Muscle of leg (tissue), 11 donors: ENCODE data around the gene CST7. TPM values are rescaled to one million over a fixed set of nuclear protein-coding genes. Genes with fewer than 3 reads are reported as not detected.

Experiments used
- DNase-seq: peaks from one replicate; pipeline ENCODE4 v3.0.0; 2013
- H3K27ac ChIP-seq: one replicate; pipeline ENCODE4 v1.5.1; 2013; ENCODE audit warnings: mild to moderate bottlenecking, low read length, control low read depth
- H3K27me3 ChIP-seq: one replicate; pipeline ENCODE4 v1.6.1; 2013; ENCODE audit warnings: low read length; ENCODE audit not compliant: control insufficient read depth, insufficient read depth
- H3K36me3 ChIP-seq: one replicate; pipeline ENCODE4 v1.6.1; 2013; ENCODE audit warnings: low read length; ENCODE audit not compliant: control insufficient read depth, insufficient read depth
- H3K4me1 ChIP-seq: one replicate; pipeline ENCODE4 v1.6.1; 2013; ENCODE audit warnings: low read length; ENCODE audit not compliant: control insufficient read depth, insufficient read depth
- H3K4me3 ChIP-seq: one replicate; pipeline ENCODE4 v1.5.1; 2013; ENCODE audit warnings: low read length, control low read depth
- H3K9me3 ChIP-seq: replicated peaks from 2 replicates; pipeline ENCODE4 v1.6.1; 2013; ENCODE audit warnings: low read depth, low read length; ENCODE audit not compliant: control insufficient read depth
- WGBS: methylation state at CpG from one replicate; pipeline ENCODE4 v1.1.5; 2013; ENCODE audit warnings: missing lambda C conversion rate; ENCODE audit not compliant: insufficient coverage; 5-methylcytosine and 5-hydroxymethylcytosine counted together
- polyA plus RNA-seq, 8 donors: library from polyadenylated mRNA; unstranded; fragments of 120-200 nt; gene quantifications; one replicate each; pipeline versions ENCODE4 v1.2.1 to v1.2.3, GENCODE V29; 2013; ENCODE audit warnings: inconsistent platforms in 1 of 8, low replicate concordance in 1 of 8; ENCODE audit not compliant: insufficient read length in 8 of 8, insufficient read depth in 1 of 8
- total RNA-seq: library from RNA; stranded (reverse); fragments of 120-200 nt; gene quantifications from one replicate; pipeline ENCODE4 v1.2.4, GENCODE V29; 2013

CST7 gene
- total and polyA plus RNA-seq, 9 donors: 0.11 to 1.1 (median 0.56) TPM

DNA sequence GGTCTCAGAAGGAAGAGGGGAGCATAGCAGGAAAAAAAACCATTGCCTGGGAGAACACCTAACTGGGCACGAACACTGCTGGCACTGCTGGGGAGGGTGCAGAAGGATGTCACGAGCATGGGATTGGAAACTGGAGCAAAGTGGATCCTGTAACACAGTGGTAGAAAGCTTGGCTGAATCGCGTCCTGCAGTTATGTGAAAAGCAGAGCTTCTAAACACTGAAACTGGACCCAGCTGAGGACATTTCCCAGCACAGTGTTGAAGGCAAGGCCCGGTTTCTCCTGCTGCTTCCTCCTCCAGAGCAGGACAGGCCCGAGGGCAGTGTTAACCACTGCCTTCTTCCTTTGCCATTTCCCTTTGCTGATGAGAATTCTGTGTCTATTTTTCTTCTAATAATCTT, 36.7 kb downstream of the CST7 start:
- 41% methylated on average over 4 of the region's 6 CpGs for WGBS
- peaks cover 22% of the 10 kb centered on the region for H3K36me3 ChIP-seq
- no peaks in the 10 kb centered on the region for H3K9me3 ChIP-seq
- H3K27ac ChIP-seq: no peak overlapping the region
- H3K27me3 ChIP-seq: no peaks in the 10 kb centered on the region
- peak; percentile 44 for DNase-seq
- H3K4me1 ChIP-seq: no peaks in the 10 kb centered on the region
- no peak overlapping the region for H3K4me3 ChIP-seq

DNA sequence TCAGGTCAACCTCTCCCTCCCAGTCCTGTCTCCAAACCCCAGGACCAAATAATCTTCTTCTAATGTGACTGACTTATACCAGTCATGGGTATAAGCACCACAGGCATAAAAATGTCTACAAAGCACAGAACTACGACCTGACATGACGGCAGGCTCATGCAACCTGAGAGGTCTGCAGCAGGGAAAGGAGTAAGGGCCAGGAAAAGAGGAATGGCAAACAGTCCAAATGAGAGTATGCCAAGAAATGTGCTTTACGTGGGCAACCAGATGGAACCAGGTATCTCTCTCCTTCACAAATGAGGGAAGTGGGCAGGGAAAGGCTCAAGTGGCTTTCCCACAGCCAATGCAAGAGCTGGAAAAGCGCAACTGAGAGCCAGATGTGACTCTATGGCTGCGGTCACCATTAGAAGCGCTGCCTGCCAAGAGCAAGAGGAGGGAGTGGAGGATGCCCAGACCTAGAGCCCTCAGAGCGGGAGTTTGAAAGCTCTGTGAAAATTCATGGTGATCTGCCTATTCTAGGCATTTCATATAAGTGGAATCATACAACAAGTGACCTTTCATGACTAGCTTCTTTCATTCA, 37.5 kb downstream of the CST7 start:
- Histone ChIP-seq H3K36me3 (peaks cover 15% of the 10 kb centered on the region), H3K4me3 (no peak overlapping the region), H3K27me3 (no peaks in the 10 kb centered on the region), H3K4me1 (peaks cover 5% of the 10 kb centered on the region), H3K27ac (no peak overlapping the region), H3K9me3 (no peaks in the 10 kb centered on the region)
- no peak for DNase-seq
- WGBS: 62% methylated on average over 5 of the region's 7 CpGs

DNA sequence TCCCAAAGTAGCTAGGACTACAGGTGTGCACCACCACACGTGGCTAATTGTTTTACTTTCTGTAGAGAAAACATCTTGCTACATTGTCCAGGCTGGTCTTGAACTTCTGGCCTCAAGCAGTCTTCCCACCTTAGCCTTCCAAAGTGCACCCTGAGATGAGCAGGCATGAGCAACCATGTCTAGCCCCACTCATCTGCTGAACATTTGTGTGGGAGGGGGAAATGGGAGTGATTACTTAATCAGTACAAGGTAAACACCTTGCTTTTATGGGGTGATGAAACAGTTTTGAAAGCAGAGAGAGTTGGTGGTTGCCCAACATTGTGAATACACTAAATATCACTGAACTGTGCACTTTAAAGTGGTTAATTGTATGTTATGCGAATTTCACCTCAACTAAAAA, 38.2 kb downstream of the CST7 start:
- Histone ChIP-seq H3K4me3 (no peak overlapping the region), H3K9me3 (no peaks in the 10 kb centered on the region), H3K4me1 (peaks cover 8% of the 10 kb centered on the region), H3K27me3 (no peaks in the 10 kb centered on the region), H3K36me3 (peaks cover 10% of the 10 kb centered on the region), H3K27ac (no peak overlapping the region)
- WGBS: no CpG with 5 or more reads among the region's 2 CpGs
- no peak for DNase-seq

DNA sequence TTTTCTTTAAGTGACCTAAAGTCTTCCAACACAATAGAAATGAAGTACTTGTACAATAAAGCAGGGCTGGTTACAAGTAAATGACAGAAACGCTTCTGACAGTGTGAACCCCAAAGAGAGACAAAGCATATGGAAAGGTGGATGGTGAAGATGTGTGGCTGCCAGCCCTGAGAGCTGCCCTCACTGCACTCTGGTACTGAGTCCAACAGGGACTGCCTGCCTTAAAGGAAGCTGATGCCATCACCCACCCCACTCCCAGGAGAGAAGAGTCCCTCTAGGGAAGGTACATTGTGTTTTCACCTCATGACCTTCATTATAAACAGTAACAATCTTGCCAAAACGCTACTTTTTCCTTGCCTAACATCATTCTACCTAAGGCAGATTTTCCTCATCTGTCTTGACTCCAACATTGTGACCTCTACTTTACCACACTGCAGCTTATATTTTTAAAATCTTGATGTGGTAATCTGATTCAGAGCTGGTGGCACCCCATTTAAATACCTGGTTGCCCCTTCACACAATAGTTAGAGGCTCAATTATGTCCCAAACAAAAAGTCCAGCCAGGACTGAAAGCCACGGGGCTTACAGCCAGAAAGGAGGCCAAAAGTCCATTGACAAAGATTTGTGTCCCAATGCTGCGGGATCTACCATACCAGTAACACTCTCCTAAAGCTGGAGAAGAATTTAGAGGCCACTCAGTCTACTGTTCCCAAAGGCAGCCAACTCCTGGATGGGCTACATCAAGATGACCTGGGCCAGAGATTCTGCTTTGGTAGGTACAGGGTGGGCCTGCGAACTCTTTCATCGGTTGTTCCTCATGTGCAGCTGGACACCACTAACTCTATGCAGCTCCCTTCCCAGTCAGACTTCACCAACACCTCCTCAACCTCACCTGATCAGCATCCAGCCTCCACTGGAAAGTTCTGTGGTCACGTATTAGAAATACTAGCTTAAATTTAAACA, 39.1 kb downstream of the CST7 start:
- Histone ChIP-seq H3K4me1 (peaks cover 11% of the 10 kb centered on the region), H3K9me3 (no peaks in the 10 kb centered on the region), H3K27me3 (no peaks in the 10 kb centered on the region), H3K36me3 (peaks cover 2% of the 10 kb centered on the region), H3K4me3 (no peak overlapping the region), H3K27ac (no peak overlapping the region)
- WGBS: 100% methylated on average over 5 of the region's 7 CpGs
- DNase-seq: no peak

DNA sequence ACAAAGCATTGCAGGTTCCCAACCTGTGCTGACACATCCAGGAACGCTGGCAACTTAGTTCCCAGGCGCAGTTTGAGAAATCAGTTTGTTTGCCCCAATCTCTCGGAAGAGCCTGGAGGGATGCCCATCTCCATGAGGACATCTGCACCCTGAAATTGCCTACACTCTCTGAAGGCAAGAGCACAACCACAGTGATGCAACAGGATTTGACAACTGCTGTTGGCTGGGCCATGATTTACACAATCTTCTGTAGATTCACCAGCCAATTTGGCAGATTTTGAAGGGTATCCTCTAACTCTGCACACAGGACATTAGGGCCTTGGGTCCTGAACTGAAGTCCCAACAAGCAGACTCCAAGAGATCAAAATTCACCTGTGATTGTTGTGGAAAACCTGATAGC, 40.1 kb downstream of the CST7 start:
- Histone ChIP-seq H3K27ac (no peak overlapping the region), H3K4me3 (no peak overlapping the region), H3K27me3 (no peaks in the 10 kb centered on the region), H3K36me3 (no peaks in the 10 kb centered on the region), H3K4me1 (peaks cover 14% of the 10 kb centered on the region), H3K9me3 (no peaks in the 10 kb centered on the region)
- WGBS: 93% methylated on average over 3 of the region's 3 CpGs
- DNase-seq: no peak

DNA sequence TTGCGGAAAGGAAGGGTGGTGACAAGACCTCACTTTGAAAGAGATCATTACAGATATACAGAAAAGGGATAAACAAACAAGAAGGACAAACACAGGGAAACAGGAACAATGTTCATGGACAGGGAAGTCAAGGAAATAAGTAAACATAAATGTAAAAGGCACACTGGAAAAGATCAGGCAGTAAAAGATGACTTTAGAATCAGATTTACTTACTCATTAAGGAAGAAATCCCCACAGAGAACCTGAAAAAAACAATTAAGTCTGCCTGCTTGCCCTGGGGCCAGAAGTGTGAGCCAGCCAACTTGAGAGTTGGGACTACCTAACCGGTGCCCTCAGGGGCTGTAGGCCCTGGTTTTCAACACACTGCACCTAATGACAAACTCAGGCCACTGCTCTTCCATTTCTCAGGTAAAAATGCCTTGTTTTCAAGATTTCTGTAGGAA, 41.8 kb downstream of the CST7 start:
- 71% methylated on average over 1 of the region's 2 CpGs for WGBS
- no peaks in the 10 kb centered on the region for H3K36me3 ChIP-seq
- no peaks in the 10 kb centered on the region for H3K9me3 ChIP-seq
- no peak overlapping the region for H3K27ac ChIP-seq
- no peaks in the 10 kb centered on the region for H3K27me3 ChIP-seq
- H3K4me3 ChIP-seq: no peak overlapping the region
- H3K4me1 ChIP-seq: peaks cover 18% of the 10 kb centered on the region
- no peak for DNase-seq

DNA sequence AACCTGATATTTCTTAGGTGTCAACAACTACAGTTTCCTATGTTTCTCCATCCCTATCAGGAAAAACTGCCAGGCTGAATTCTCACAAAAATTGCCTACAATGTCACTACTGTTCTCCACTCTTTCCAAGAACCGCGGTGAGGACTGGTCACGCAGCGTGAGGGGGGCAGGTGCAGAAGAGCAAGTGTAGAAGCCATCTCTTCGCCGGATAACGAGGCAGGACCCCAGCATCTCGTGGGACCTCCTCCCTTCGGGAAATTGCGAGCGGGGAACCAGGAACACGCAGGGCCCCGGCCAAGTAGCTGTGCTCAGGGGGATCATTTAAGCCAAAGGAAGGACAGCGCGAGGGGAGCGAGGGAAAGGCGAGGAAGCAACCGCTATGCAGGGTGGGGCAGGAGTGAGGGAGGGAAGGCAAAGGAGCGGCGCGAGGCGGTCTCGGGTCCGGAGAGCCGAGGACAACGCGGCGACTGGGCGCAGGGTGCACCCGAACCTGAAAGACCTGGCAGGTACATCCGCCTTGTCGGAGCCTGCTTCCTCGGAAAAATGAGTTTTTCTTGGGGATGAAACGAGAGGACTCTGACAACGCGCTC, 42.9 kb downstream of the CST7 start:
- WGBS: under 1% methylated on average over 32 of the region's 36 CpGs
- Histone ChIP-seq H3K4me1 (peaks cover 18% of the 10 kb centered on the region), H3K27ac (peak overlapping the region; percentile 74)

DNA sequence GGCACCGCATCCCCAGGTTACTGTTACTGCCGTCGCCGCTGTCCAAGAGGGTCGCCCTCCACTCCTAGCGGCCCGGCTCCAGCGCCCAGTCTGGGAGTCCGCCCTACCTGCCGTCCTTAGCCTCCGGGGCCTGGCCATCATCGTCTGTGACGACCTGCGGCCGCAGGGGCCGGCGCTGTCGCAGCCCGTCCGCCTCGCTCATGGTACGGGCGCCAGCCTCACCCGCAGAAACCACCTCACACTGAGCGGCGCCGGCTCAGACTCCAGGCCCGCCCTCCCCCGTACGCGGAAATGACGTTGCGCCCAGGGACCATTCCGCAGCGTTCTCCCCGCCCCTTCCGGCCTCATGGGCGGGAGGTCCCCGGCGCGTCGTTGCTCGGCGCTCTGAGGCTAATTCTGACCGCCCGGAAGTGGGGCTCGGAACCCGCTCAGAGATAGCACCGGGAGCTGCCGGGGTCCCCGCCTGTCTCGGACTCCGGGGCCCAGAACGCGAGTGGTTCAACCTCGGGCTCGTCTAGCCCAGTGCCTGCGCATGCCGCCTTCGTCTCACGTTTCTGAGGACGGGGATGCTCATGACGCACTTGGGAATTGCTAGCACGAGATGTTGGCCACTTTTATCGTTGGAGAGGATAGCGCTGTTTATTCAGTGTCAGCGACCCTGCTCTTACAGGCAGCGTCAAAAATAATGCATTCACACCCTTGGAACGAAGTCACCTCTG, 43.6 kb downstream of the CST7 start, which contains the start of gene APMAP:
Gene APMAP, minus strand, starts transcription at position 265 of the 719 bp plus-strand sequence. Its CDS starts 63 bp downstream, at position 202.
- under 1% methylated on average over 54 of the region's 69 CpGs for WGBS
- Histone ChIP-seq H3K4me1 (peaks cover 18% of the 10 kb centered on the region), H3K36me3 (no peaks in the 10 kb centered on the region), H3K27ac (peak within 1 kb of the TSS; percentile 94), H3K9me3 (no peaks in the 10 kb centered on the region), H3K27me3 (no peaks in the 10 kb centered on the region), H3K4me3 (peak within 1 kb of the TSS; percentile 76)
- DNase-seq: peak; percentile 97

More for the DNA sequence above, 42.9 kb downstream of the CST7 start:
- Histone ChIP-seq H3K4me3 (peak overlapping the region; percentile 76), H3K27me3 (no peaks in the 10 kb centered on the region), H3K36me3 (no peaks in the 10 kb centered on the region), H3K9me3 (no peaks in the 10 kb centered on the region)
- DNase-seq: peak; percentile 44

DNA sequence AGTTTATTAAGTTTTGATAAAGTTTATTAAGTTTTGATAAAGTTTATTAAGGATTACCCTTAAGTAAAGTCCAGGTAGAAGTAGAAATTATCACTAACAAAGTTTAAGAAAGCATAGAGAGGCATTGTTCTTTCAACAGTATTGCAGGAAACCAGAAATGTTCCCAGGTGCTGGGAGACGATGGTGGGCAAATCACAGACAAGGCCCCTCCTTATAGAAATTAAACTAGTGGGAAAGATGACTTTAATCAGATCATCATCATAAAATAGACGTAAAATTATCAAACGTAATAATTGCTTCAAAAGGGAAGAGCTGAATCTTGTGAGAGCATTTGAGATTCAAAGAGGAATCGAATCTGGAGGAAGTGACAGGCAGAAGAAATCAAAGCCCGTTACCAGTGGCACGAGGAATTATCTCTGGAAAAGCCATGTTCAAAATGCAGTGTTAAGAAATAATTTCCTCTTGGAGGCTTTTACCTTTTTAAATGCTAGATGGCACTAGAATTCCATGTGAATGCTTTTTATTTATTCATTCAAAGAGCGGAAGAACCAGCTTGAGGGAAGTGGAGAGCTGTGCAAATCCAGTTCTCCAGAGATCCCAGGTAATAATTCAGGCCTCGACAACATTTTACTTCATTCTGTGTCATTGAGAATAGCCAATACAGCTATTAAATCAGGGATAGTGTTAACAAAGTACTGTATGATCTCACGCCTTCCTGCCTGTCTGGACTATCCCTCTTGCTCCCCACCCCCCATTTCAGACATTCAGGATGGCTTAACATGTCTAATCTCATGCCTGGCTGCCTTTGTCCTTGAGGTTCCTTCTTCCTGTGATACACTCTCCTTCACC, 44.5 kb downstream of the CST7 start:
- no peaks in the 10 kb centered on the region for H3K9me3 ChIP-seq
- H3K4me3 ChIP-seq: peak overlapping the region; percentile 76
- no peaks in the 10 kb centered on the region for H3K27me3 ChIP-seq
- no peaks in the 10 kb centered on the region for H3K36me3 ChIP-seq
- peak; percentile 75 for DNase-seq
- H3K27ac ChIP-seq: peak overlapping the region; percentile 94
- WGBS: 54% methylated on average over 2 of the region's 9 CpGs
- peaks cover 18% of the 10 kb centered on the region for H3K4me1 ChIP-seq
